ENCODE results near the gene CYP4F12.

CYP4F12 gene, protein sequence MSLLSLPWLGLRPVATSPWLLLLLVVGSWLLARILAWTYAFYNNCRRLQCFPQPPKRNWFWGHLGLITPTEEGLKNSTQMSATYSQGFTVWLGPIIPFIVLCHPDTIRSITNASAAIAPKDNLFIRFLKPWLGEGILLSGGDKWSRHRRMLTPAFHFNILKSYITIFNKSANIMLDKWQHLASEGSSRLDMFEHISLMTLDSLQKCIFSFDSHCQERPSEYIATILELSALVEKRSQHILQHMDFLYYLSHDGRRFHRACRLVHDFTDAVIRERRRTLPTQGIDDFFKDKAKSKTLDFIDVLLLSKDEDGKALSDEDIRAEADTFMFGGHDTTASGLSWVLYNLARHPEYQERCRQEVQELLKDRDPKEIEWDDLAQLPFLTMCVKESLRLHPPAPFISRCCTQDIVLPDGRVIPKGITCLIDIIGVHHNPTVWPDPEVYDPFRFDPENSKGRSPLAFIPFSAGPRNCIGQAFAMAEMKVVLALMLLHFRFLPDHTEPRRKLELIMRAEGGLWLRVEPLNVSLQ

DNA sequence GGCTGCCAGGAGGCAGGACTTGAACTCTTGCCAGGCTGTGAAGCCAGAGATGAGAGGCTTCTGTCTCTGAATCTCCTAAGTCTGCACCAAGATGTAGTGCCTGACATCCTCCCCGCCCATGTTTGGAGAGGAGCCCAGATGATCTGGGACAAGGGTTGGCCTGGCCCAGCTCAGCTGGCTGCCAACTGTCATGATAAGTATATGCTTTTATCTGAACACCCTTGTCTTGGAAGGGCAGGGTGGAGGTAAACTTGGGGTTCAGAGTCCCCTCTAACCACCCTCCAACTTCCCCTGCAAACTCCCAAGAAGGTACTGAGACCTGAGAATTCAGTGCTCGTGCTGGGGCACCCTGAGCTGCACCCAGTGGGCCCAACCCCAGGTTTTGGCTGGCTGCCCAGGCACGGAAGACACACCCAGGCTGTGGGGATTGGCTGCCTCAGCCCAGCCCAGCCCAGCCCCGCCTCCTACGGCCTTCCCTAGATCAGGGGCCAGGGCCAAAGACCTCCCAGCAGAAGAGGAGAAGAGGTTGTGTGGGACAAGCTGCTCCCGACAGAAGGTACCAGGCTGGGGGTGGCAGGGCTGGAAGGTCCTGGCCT is at the start of gene CYP4F12:
CYP4F12 (plus strand) TSS at position 508 of the 596 bp plus-strand sequence. CDS start 443 bp downstream, outside the sequence.
- no peak for DNase-seq (ENCODE audit: low read depth)

DNA sequence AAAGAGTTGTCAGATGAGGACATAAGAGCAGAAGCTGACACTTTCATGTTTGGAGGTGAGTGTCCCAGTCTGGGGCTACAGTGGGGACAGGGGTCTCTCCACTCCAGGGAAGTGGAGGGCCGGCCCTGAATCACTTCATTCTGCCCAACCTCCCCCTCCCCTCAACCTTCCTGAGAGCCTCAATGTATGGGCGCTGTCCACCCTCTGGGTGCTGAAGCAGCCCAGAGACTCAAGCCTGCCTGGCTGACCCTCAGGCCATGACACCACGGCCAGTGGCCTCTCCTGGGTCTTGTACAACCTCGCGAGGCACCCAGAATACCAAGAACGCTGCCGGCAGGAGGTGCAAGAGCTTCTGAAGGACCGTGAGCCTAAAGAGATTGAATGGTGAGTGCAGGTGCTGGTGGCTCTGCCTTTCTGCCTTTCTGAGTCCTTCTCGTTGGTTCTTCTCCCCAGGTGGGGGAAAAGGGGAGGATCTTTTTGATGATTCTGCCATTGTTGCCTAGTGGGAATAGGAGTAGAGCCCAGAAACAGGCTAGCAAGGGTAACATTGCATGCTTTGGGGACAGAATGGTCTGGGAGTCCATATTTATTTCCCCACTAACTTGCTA is 49.1 kb upstream of the CYP4F12 start:
- no peak for DNase-seq (ENCODE audit: low read depth)

- DNase-seq (ENCODE audit: low read depth), result no peak
Observed at GRCh38 chr19:15628236-15629002, 44.5 kb upstream of the CYP4F12 start.

DNA sequence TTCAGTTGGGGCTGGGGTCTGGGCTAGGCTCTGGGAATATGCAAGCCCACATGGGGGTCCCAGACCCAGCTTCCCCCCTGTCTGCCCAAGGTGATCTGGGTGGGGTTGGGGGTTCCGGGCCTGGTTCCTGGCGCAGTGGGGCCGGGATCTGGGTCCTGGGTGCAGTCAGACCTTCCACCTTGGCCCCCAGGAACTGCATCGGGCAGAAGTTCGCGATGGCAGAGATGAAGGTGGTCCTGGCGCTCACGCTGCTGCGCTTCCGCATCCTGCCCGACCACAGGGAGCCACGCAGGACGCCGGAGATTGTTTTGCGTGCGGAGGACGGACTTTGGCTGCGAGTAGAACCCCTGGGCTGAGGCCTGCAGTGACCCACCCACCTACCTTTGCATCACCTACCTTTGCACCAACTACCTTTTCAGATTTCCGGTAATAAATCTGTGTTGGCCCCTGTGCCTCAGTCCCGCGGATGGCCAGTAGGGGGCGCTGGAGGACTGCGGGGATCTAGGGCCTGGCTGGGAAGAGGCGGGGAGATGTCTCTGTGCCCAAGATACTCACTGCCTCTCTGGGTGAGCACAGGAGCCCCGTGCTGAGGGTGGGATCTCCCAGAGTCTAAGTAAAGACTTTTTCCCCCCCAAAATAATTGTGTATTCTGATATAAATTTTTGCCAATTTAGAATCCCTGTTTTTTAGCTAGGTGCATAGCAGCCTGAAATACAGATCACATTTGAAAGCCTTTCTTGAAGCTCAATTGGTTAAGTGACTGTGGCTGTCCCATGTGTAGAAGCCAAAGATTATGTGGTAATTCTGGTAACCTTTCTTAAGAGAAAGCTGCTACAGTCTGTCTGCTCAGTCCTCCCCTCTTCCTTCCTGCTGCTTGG is 43.6 kb upstream of the CYP4F12 start:
- DNase-seq (ENCODE audit: low read depth), result no peak

- no peak for DNase-seq (ENCODE audit: low read depth)
Observed at GRCh38 chr19:15631817-15632216, 41.1 kb upstream of the CYP4F12 start.

DNA sequence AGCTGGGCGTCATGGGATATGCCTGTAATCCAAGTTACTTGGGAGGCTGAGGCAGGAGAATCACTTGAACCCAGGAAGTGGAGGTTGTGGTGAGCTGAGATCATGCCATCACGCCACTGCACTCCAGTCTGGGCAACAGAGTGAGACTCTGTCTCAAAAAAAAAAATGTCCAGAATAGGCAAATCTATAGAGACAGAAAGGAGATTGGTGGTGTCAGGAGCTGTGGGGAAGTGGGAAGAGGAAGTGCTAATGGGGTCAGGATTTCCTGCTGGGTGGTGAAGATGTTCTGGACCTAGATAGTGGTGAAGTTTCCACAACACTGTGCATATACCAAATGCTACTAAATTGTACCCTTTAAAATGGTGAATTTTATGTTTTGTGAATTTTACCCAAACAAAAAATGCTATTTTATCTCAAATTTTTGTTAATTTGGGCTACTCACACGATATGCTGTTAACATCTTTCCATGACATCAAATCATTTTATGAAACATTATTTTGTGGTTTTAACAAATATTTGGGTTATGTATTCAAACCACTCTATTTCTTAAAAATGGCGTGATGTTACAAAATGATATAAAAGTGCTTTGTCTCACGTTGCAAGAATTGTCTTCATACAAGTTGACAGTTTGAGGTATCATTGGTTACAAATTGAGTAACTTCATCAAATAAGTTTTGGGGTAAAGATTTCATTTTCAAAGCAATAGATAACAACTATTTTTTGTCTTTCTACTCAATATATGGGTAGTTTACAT is 39.6 kb upstream of the CYP4F12 start:
- no peak for DNase-seq (ENCODE audit: low read depth)

GRCh38 chr19:15634105-15634504 is 38.8 kb upstream of the CYP4F12 start:
- no peak for DNase-seq (ENCODE audit: low read depth)

GRCh38 chr19:15635016-15635805 is 37.7 kb upstream of the CYP4F12 start:
- DNase-seq (ENCODE audit: low read depth), result no peak

DNA sequence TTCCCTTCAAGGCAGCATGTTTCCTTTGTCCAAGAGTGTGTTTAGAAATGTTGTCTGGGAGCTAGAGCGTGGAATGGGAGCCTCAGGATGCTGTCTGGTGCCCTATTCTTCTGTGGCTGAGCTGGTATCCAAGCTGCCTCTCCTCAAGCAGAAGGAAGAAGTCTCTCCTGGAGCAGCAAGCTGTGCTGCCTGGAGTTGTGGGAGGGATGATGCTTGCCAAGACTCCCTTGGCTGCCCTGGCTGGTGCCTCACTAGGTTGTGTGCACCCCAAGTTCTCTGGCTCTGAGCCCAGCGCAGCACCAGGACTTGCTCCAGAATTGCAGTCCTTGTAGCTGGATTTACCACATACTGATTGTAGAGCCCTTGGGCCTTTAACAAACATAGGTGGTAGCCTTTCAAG is 36.9 kb upstream of the CYP4F12 start:
- no peak for DNase-seq (ENCODE audit: low read depth)

DNA sequence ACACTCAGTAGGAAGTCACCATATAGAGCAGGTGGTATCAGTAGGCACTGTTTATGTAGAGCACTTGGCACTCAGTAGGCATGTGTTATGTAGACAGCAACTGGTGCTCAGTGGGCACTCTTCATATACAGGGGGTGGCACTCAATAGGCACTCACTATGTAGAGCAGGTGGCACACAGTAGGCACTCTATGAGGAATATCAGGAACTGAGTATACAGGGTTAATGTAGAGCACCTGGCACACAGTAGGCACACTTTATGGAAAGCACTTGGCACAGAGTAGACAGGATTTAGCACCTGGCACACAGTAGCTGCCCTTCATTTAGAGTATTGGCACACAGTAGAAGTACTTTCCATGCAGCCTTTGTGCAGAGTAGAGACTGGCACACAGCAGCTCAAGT is 33.3 kb upstream of the CYP4F12 start:
- no peak for DNase-seq (ENCODE audit: low read depth)

DNA sequence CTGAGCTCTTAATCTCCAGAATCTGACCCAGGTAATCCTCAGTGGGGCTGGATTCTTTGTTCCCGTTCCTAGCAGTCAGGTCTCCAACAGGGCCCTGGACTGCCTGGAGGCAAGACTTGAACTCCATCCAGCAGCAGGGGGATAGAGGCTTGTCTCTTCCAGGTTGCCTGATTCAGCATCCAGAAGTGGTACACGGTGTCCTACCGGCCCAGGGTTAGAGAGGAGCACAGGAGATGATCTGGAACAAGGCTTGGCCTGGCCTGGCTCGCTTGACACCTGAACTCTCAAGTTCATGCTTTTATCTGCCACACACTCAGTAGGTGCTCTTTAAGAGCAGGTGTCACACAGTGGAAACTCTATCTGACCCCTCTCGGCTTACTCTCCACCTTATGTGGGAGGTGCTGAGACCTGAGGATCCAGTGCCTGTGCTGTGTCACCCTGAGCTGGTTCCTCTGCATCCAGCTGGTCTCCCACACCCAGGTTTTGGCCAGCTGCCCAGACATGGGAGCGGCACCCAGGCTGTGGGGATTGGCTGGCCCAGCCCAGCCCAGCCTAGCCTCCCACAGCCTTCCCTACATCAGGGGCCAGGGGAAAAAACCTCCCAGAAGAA is 32.5 kb upstream of the CYP4F12 start, which contains the start of gene CYP4F3:
CYP4F3 (plus strand) TSS at position 604 of the 610 bp plus-strand sequence. CDS start 519 bp downstream, outside the sequence.
- no peak for DNase-seq (ENCODE audit: low read depth)

DNA sequence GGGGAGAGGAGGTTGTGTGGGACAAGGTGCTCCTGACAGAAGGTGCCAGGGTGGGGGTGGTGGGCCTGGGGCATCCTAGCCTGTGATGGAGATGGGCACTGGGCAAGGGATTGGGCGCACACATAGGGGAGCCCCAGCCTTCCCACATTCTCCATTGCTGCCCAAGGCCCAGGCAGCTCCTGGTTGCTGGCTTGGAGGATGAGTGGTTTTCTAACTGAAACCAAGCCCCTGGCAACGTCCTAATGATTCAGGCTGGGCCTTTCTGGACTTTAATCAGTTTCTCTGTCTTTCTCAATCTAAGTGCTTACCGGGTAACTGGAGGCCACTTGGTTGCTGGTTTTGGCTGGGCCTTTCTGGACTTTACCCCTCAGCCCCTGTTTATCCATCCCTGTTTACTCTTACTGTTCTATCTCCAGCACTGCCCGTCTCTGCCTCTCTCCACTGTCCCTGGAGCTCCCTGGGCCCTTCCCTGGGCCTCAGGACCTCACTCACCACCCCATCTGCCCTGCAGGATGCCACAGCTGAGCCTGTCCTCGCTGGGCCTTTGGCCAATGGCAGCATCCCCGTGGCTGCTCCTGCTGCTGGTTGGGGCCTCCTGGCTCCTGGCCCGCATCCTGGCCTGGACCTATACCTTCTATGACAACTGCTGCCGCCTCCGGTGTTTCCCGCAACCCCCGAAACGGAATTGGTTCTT is 31.8 kb upstream of the CYP4F12 start:
- DNase-seq (ENCODE audit: low read depth), result no peak

DNA sequence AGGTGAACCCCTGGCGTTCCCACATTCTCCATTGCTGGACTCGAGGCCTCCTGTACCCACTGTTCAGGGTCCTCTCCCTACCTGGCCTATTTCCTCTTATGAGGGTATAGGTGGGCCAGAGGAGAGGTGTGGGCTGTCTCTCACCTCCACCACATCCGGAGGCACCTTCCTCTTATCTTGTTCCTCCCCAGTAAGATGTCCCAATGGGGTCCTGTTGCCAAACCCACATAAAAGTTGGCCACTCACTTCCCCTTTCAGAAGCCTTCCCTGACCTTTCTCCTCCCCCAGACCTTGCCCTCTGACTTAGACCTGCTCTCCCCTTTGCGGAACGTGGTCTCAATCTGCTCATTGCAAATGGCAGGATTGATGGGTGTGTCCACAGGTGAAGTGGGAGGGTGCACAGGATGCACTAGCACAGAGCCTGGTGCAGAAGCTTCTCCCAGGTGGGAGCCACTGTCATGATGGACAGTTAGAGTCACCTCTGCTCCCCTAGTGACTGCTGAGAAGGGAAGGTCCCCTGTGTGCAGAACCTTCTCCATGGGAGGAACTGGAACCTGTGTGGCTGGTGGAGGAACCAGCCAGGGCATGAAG is 30.9 kb upstream of the CYP4F12 start:
- DNase-seq (ENCODE audit: low read depth), result no peak

GRCh38 chr19:15642807-15643206 is 30.1 kb upstream of the CYP4F12 start:
- no peak for DNase-seq (ENCODE audit: low read depth)

- DNase-seq (ENCODE audit: low read depth), result no peak
Observed at GRCh38 chr19:15643387-15643786, 29.5 kb upstream of the CYP4F12 start.

GRCh38 chr19:15644066-15644741 is 28.7 kb upstream of the CYP4F12 start:
- no peak for DNase-seq (ENCODE audit: low read depth)

DNA sequence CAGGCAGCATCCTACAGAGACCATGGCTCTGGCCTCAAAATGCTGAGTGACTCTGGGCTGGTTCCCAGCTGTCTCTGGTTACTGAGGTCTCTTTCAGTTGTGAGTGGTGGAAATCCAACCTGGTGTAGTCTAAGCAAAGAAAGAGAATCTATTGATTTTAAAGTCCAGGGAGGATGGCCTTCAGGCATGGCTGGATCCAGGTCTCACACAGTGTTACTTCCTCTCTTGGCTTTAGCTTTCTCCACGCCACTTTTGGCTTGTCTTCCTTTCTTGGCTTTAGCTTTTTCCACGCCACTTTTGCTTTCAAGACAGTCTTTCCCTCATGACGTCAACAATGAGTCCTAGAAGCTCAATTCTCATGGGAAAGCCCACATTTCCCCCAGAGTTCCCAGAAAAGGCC is 28.1 kb upstream of the CYP4F12 start:
- no peak for DNase-seq (ENCODE audit: low read depth)
